ENCODE measurements around the gene LETM1.

The LETM1 gene

DNA sequence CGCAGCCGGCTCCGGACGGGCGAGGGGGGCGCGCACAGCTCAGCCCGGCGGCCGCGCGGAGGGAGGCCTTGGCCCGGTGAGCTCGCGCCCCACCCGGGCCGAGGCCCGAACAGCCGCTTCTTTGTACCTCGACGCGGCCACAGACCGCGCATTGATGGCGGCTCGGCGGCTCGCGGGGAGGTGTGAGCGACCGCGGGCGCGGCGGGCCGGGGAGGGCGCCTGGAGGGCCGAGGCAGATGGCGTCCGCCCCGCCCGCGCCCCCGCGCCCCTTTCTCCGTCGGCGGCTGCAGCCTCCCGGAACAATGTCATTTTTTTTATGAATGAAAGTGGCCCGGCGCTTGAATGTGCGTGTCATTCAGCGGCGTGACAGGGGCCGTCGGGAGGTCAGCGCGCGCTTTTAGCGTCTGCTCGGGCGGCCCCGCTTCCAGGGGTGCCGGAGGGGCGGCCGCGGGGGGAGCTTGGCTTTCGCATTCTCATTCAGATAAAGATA, 61.1 kb downstream of the LETM1 start:
- DNase-seq (ENCODE audit: low spot score): no peak

DNA sequence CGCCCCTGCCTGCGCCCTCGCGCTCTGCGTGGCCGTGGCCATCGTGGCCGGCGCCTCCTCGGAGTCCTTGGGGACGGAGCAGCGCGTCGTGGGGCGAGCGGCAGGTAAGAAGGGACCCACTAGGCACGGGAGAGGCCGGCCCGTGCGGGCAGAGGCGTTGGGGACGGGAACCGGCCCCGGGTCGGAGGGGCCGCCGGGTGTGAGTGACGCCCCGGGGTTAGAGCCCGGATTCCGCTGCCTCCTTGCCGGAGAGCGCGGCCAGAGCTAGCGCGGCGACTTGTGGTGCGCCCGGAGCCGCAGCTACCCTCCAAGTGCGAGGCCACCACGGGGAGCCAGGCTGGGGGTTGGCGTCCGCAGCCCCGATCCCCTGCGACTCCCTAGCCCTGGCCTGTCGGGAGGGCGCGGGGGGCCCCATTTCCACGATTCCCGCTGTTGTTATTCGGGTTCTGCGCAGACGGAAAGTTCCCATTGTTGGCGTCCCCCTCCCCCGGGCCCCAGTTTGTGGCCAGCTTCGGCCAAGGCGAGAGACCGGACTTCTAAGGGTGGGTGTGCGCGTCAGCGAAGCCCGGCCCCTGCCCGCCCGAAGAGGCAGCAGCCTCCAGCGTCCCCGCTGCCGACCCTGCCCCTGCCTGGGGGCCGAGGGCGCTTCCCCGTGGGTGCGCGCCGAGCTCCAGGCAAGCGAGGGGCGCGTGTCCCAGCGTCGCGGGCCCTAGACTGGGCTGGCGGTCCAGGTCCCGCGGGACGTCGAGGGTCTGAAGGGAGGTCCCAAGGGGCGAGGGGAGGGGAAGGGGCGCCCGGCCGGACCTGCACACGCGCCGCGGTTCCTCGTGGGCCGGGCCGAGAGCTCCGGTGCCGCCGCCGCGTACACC, 61.8 kb downstream of the LETM1 start:
- DNase-seq (ENCODE audit: low spot score): no peak

DNA sequence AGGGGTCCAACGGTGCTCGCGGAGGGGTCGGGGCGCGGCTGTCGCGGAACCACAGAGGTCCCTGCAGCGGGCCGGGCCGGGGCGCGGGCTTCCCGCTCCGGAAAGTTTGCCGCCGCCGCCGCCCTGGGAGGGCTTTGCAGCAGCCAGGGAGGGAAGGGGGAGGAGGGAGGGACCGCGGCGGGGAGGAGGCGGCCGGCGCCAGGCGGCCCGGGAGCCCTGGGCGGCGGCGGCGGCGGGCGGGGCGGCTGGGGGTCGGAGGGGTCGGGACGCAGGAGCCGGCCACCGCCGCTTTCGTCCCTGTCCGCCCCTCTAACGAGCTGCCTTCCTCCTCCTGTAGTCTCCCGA, 62.5 kb downstream of the LETM1 start:
- peak; percentile 70 for DNase-seq (ENCODE audit: low spot score)

DNA sequence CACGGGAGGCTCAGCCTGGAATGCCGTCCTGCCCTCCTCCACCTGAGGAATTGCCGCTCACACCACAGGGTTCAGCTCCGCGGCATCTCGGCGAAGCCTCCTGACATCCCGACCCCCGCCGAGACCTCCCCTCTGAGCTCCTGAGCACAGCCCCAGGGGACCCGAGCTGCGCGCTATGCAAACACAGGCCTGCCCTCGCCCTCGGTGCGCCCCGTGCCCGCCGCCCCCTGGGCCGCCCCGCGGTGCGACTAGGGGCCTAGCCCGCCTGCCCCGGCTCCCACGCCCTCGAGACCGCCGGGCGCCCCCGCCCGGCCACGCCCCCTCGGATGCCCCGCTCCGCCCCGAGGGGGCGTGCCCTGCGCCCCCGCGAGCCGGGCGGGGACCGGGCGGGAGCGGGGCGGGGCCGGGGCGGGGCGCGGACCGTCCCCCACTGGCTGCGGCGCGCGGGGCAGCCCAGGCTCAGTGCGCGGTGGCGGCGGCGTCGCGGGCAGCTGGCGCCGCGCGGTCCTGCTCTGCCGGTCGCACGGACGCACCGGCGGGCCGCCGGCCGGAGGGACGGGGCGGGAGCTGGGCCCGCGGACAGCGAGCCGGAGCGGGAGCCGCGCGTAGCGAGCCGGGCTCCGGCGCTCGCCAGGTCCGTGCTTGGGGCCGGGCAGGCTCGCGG, 63.0 kb downstream of the LETM1 start, which contains the start of gene FGFR3:
FGFR3 (plus strand) TSS at position 462 of the 664 bp plus-strand sequence. CDS start 642 bp downstream, outside the sequence.
- peak; percentile 91 for DNase-seq (ENCODE audit: low spot score)

DNA sequence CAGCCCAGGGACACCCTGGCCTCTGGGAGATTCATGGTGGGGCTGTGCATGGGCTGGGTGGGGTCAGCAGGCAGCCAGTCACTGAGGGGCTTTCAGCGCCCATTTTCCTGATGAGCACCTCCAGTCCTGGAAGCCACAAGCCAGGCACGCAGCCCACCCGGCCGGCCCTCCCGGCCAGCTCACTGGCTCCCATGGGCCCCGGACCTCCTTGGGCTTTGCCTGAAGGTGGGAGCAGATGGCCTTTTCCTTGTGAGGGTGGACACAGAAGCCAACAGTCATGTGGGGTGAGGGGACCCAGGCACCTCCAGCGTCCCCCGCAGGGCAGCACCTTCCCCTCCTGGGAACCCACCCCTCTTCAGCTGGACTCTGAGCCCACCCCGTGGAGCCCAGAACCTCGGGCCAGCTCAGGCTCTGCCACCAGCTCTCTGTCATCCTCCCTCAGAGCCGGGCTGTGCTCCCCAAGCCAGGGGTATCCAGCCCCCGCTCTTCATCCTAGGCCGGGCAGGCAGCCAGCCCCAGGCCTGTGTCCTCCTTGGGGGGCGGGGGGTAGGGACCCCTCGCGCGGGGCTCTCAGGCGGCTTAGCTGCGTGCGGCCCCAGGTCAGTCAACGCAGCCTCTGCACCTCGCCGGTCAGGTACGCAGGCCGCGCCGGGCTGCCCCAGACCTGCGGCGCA, 63.7 kb downstream of the LETM1 start:
- no peak for DNase-seq (ENCODE audit: low spot score)

DNA sequence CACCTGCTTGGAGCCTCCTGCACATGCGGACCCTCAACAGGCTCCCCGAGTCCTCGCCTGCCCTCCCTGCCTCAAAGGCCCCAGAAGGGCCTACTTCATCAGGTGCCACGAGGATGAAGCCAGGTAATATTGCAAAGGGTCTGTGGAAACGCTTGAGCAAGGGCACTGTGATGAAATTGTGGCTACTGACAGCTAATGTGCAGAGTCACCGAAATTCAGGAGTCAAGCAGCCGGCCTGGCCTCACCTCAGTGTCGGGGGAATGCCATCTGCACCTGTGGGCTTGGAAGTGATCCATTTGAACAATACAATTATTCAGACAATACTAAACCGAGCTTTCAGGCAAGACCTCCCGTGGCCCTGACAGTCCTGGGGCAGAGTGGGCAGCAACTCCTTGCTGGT, 66.0 kb downstream of the LETM1 start:
- no peak for DNase-seq (ENCODE audit: low spot score)

DNA sequence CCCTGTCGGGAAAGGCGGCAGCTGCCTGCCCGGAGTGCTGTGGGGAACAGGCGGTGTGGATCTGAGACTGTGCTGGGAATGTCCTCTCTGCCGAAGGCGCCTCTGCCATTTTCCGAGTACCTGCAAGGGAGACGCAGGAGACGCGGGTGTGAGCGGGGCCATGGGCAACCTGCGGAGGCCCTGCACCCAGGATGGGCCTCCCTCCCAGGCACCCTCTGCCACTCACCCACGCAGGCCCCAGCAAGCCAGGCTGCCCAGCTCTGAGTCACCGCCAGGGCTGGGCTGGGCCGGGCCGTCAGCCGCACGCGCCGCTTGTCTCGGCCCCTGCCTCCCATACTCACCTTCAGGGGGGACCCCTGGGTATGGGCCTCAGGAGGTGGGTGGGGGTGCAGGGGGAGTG, 66.4 kb downstream of the LETM1 start:
- DNase-seq (ENCODE audit: low spot score): no peak

DNA sequence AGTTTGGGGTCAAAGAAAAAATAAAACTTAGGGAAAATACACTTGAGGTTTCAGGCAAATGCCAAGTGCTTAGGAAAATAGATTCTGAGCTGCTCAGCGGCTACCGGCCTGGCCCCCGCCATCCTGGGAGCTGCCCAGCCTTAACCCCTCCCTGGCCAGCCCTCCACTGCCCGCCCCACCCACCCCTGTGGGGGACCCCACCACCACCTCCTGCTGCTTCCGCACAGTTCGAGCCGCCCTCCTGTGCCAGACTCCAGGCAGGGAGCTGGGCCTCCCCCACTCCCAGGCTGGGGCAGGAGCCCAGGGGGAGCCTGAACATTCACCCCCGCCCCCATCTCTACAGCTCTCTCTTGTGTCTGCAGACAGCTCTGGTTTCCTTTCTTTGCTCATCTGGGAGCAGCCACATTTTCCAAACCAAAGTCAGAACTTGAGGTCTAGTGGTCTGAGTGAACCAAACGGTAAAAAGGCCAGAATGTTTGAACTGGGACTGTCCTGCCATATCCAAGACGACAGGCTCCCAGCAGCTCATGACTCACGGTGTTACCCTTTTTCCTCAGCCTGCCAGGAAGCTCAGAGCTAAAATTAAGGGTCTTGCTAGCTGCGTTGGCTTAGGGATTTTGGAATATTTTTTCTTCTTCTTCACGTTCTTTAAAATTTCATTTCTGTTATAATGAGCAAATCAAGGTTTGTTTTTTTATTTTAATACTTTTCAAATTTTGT, 67.5 kb downstream of the LETM1 start:
- DNase-seq (ENCODE audit: low spot score): no peak

DNA sequence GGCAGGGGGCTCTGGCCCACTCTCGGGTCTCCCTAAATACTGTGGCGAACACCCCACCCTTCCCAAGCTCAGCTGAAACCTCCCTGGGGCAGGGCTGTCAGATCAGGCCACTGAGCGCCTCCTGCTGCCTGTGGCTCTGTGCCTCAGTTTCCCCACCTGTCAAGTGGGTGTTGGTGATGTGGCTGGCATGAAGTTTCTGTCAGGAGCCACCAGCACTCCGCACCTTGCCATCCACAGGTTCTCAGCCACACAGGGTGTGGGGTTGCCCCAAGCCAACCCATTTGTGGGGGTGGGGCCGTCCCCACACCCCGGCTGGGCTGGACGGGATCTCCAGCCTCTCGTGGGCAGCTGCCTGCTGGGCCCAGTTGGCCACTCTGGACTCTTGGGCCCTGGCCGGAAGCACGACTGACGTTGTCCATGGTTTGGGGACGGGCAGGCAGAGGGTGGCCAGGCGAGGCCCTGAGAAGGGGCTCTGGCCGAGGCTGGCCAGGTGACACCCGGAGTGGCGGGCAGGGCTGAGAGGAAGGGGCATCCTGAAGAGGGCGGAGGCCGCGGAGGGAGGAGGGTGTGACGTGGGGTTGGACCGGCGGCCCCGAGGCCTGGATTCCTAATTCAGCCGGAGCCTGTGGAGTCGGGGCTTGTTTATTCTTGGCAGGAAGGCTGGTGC, 68.4 kb downstream of the LETM1 start:
- DNase-seq (ENCODE audit: low spot score): no peak

DNA sequence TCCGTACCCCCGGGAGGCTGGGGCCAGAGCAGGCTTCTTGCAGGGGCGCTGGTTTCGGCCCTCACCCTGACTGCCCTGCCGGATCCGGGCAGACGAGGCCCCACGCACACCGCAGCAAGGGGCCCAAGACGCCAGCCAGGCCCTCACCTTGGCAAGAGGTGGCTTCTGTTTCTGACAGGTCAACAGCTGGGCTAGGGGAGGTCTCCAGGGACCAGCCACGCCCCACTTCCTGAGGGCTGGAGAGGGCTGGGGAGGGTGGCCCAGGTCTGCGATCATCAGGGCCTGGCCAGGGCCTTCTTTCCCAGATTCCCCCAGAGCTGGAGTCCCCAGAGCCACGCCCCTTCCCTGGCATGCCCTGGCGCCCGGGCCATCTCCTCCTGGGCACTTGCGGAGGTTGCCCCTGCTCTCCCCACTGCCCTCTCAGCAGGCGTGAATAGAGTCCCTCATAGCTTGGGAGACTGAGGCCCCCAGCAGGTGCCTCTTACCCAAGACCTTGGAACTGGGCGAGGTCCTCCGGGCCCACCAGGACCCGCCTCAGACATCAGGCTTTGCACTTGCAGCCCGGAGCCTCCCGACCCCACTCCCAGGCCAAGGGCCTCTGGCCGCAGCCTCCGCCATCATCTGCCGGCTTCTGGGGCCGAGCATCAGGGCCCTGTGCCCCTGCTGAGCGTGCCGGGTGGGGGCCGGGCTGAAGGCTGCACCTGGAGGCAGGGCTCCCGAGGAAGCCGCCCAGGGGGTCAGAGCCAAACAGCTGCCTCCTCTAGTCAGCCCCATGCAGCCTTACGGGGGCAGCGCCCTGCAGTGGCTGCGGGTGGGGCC, 69.2 kb downstream of the LETM1 start:
- DNase-seq (ENCODE audit: low spot score): no peak

DNA sequence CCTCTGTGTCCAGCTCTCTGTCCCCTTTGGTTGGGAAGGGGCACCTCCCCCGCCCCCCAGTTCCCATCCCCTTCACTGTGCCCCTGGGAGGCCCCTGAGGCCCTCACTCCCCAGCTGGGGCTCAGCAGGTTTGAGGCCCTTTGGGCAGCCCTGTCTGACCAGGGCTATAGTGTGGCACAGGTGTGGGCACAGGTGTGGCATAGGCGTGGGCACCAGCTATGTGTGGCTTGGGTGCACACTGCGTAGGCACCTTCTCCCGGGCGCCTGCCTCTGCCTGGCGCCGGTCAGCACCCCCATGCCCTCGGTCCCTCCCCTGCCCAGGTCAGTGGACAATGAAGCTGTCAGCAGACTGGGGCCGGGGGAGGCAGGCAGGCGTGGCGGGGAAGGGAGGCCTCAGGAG, 70.4 kb downstream of the LETM1 start:
- DNase-seq (ENCODE audit: low spot score): no peak

DNA sequence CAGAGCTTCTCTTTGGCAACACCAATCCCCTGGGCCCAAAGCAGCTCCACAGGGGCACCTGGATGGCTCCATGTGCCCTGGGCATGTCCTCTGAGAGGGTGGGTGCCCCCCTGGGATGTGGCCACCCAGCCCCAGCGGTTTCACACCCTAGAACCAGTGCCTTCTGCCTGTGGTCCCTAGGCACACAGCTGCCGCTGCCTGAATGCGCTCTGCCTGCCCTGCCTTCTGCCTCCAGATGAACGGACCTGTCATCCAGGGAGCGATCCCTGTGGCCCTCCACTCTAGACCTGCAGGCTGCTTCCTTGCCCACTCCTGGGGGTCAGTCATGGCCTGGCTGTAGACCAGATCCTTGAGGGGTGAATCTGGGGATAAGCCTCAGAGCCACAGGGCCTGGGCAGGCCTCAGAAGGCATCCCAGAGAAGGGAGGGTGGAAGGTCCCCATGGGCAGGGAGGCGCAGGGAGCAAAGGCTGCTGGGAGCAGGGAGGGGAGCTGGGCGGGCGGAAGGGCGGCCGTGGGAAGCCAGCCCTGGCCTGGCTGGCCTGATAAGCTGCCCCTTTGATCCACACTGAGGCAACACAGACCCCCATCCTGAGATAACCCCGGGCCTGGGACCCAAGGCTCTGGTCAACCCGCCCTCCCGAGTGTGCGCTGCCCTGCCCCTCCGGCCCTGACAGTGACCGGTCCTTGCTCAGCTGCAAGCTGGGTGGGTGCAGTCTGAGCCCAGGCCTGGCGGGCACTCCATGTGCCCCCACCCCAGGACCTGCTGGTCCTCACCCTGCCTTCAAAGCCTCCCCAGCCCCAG, 71.0 kb downstream of the LETM1 start:
- DNase-seq (ENCODE audit: low spot score): no peak

DNA sequence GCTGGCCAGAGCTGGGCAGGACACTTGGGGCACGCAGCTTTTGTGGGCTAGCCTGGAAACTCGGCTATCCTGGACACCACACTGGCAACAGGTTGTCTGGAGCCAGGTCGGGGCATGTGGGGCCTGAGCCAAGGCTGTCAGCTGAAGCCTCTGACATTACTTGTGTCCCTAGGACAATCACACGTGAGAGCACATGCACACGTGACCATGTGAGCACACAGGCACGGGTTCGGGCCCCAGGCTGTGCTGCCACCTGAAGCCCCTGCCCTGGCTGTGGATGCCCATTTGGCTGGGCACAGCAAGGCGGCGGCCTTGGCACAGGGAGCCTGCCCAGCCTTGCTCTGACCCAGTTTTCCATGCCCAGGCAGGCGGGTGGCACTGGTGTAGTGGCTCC, 71.6 kb downstream of the LETM1 start:
- DNase-seq (ENCODE audit: low spot score): no peak

DNA sequence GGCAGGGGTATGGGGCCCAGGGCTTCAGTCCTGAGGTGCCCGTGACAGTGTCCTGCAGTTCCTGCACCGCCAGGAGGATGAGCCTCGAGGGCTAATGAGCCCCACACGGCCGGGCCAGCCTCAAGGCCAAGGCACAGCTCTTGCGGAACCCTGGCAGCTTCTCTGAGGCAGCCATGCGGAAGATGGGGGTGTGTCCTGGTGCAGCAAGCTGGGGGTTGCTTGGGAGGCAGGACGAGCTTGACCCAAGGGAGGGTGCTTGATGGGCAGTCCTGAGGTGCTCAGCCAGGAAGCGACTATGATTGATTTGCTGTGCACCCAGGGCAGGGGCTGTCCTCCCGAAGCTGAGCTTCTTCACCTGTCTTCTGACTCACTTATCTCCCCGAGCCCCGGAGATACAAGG, 72.0 kb downstream of the LETM1 start:
- DNase-seq (ENCODE audit: low spot score): no peak

DNA sequence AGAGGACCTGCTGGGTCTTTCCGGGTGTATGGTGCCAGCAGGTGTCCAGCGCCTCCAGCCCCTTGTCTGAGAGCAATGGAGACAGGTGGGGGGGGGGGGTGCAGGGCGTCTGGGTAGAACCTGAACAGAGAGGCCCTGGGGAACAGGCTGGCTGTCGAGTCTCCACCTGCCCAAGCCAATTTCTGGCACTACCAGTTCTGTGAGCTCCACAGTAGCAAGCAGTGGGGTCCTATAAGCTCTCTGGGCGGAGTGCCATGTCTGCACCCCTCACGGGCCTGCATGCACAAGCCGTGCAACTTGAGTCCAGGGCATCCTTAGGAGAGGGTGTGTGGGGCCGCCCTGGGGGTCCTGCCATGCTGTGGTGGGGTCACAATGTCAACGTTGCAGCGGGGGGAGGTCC, 72.9 kb downstream of the LETM1 start:
- no peak for DNase-seq (ENCODE audit: low spot score)

DNA sequence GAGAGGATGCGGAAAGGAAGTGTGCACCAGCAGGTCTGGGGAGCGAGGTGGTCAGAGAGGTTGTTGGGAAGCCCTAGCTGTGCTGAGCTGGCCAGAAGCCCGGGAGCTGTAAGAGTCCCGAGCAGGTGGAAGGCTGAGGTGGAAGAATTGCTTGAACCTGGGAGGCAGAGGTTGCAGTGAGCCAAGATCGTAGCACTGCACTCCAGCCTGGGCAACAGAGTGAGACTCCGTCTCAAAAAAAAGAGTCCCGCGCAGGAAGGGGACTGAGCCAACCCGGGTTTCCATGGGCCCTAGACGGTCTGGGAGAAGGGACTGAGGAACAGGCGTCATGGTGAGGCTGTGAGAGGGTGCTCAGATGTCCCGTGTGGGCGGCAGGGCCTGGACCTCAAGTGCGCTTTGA, 75.5 kb downstream of the LETM1 start:
- DNase-seq (ENCODE audit: low spot score): no peak

DNA sequence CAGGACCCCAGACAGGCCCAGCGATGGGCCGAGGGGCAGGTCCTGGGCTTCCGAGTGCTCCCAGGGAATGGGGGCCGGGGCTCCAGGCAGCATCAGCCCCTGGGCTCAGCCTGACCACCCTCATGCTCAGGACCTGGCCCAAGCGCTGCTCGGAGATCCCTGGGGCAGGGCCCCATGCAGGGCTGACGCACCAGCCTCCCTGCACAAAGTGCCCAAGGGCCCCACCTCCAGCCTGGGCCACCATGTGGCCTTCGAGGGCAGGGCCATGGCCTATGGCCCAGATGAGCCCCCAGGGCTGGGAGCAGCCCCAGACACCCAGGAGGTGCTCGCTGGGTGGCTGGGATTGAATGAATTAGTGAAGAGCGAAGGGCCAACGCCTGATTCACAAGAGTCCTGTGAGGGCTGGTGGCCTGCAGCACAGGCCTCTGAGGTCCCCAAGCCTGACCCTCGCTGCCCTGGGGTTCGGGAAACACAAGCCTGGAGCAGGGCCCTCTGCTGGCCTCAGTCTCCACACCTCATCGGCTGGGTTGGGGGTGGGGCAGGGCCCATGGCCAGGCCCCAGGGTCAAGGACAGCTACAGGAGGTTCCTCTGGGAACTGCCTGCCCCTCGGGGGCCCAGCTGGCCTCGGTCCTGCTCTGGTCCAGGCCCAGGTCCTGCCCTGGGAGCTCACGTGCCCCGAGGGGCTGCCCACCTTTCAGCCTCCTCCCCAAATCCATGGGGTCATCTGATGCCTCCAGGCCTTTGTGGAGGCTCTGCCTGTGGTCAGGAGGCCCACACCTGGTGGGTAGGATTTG, 76.2 kb downstream of the LETM1 start:
- no peak for DNase-seq (ENCODE audit: low spot score)

DNA sequence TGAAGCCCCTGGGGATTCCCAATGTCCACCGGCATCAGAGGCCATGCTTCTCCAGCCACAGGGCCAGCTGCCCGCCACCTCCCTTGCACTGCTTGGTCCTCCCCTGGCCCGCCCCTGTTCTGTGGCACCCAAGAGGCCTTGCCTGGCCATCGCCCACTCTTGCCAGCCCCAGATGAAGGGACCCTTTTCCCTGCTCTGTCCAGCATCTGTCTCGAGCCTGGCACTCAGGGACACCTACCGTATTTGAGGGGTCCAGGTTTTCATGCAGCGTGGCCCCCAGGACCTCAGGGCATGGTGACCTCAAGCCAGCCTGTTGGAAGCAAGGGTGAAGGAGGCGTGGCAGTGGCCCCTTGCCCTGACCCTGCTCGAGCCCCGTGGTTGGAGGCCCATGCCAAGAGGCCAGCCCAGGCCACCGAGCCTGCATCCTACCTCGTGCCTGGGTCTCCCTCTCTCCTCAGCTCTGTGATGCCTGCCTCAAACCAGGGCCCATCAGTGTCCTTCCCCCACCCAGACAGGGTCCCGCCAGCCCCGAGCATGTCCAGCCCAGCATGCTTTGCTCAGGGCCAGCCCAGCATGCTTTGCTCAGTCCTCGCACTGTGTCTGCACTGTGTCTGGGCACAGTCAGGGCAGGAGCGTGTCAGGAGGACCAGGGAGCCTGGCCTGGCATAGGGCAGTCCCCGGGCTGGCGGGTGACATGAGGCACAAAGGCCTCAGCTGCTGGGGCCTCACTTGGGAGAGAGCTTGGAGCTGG, 77.1 kb downstream of the LETM1 start:
- DNase-seq (ENCODE audit: low spot score): no peak

All from AG08396 (cell line).